Neural progenitor cell (in vitro differentiated cells): ENCODE measurements around the gene LCP1.

Experiments
- EZH2 ChIP-seq: fragments of 200-600 bp; sonication (generic); IDR thresholded peaks from 2 replicates; pipeline ENCODE4 v1.6.1; 2017; ENCODE audit warnings: antibody characterized with exemption, mild to moderate bottlenecking, moderate library complexity
- EZH2phosphoT487 ChIP-seq: fragments of 200-600 bp; sonication (generic); IDR thresholded peaks from 2 replicates; pipeline ENCODE4 v1.6.1; 2017; ENCODE audit warnings: antibody characterized with exemption
- TF ChIP-seq, protein P1 (sequence below): fragments of 200-600 bp; sonication (generic); IDR thresholded peaks from 2 replicates; pipeline ENCODE4 v1.5.1; 2017; ENCODE audit warnings: antibody characterized with exemption, mild to moderate bottlenecking

DNA sequence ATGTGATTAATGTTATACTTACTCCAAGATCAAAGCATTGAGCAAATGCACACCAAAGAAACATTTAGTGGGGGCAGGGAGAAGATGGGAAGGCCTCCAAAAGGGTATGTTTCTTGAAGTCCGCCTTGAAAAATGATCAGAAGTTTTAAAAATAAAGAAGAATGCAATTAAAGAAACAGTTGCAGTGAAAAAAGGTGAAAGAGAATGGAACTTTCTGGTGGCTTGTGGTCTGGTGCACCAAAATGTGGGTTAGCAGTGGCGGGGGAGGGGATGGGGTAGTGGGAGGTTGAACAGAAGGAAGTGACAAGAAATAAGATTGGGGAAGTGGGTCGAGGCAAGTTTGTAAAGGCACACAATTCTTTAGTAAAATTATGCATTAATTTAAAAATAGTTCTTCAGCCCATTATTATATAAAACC lies 2.5 kb downstream of the LCP1 start:
- TF ChIP-seq EZH2 (no peak), EZH2phosphoT487 (no peak)
- TF ChIP-seq, protein P1, sequence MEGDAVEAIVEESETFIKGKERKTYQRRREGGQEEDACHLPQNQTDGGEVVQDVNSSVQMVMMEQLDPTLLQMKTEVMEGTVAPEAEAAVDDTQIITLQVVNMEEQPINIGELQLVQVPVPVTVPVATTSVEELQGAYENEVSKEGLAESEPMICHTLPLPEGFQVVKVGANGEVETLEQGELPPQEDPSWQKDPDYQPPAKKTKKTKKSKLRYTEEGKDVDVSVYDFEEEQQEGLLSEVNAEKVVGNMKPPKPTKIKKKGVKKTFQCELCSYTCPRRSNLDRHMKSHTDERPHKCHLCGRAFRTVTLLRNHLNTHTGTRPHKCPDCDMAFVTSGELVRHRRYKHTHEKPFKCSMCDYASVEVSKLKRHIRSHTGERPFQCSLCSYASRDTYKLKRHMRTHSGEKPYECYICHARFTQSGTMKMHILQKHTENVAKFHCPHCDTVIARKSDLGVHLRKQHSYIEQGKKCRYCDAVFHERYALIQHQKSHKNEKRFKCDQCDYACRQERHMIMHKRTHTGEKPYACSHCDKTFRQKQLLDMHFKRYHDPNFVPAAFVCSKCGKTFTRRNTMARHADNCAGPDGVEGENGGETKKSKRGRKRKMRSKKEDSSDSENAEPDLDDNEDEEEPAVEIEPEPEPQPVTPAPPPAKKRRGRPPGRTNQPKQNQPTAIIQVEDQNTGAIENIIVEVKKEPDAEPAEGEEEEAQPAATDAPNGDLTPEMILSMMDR = no peak
